Measurements from ENCODE around the gene NCKAP1. TPM values are rescaled to one million over a fixed set of nuclear protein-coding genes. Genes with fewer than 3 reads are reported as not detected.

Gene NCKAP1
- total RNA-seq, 1 experiment from 2014 or later = 173 TPM

GRCh38 chr2:183001948-183002347 lies 36.3 kb downstream of the NCKAP1 start (continued):
- TF ChIP-seq MLX (CRISPR knock-in tag; IDR thresholded peaks at IDR 0.05) = no peak
- TF ChIP-seq SOX15 (CRISPR knock-in tag; IDR thresholded peaks at IDR 0.05) = no peak
- TF ChIP-seq ZNF416 (CRISPR knock-in tag; IDR thresholded peaks at IDR 0.05) = no peak
- no peak for TF ChIP-seq ZNF425 (CRISPR knock-in tag; conservative IDR thresholded peaks at IDR 0.05)
- no peak for TF ChIP-seq ZNF138 (CRISPR knock-in tag; conservative IDR thresholded peaks at IDR 0.05)
- no peak for TF ChIP-seq TP53 (CRISPR knock-in tag; IDR thresholded peaks at IDR 0.05)

- H3K4me1 Mint-ChIP-seq = peaks cover 38% of the 10 kb centered on the region
- H3K27me3 Mint-ChIP-seq (ENCODE audit: low read depth) = no peaks in the 10 kb centered on the region
- no peak overlapping the region for H3K4me3 Mint-ChIP-seq
- H3K36me3 Mint-ChIP-seq = peaks cover 43% of the 10 kb centered on the region
- POLR2A ChIA-PET = no interaction called here
- no peak overlapping the region for H3K27ac Mint-ChIP-seq
- CTCF ChIA-PET = interaction anchor here (1.0 to 1.3 kb wide), 2 partner anchors 20 to 216 kb away, joined by 3 read pairs; no protein-coding TSS in a partner anchor
- no peak for DNase-seq (ENCODE audit: low spot score)
- ATAC-seq = no peak
- no peak for TF ChIP-seq ZNF671 (CRISPR knock-in tag; IDR thresholded peaks at IDR 0.05)
- 0 out of 2 replicates have a peak, but pooled peaks cover 3% of the 10 kb centered on the region for H3K9me3 Mint-ChIP-seq
Measured at GRCh38 chr2:183000846-183001245, 37.4 kb downstream of the NCKAP1 start.

DNA sequence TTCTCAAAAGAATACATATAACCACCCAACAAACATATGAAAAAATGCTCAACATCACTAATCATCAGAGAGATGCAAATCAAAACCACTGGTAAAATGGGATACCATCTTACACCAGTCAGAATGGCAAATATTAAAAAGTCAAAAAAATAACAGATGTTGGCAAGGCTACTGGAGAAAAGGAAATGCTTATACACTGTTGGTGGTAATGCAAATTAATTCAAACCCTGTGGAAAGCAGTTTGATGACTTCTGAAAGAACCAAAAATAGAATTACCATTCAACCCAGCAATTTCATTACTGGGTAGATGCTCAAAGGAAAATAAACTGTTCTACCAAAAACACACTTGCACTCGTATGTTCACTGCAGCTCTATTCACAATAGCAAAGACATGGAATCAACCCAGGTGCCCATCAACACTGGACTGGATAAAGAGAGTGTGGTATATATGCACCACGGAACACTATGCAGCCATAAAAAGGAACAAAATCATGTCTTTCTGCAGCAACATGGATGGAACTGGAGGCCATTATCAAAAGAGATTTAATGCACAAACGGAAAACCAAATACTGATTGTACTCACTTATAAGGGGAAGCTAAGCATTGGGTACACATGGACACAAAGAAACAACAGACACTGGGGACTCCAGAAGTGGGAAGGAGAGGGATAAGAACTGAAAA lies 38.8 kb downstream of the NCKAP1 start:
- DNase-seq (ENCODE audit: low spot score) = no peak
- H3K27ac Mint-ChIP-seq = no peak overlapping the region
- POLR2A ChIA-PET = no interaction called here
- peaks cover 28% of the 10 kb centered on the region for H3K4me1 Mint-ChIP-seq
- H3K27me3 Mint-ChIP-seq (ENCODE audit: low read depth) = no peaks in the 10 kb centered on the region
- ATAC-seq = no peak
- peaks cover 51% of the 10 kb centered on the region for H3K36me3 Mint-ChIP-seq
- CTCF ChIA-PET = no interaction called here
- no peak overlapping the region for H3K4me3 Mint-ChIP-seq
- H3K9me3 Mint-ChIP-seq = 0 out of 2 replicates have a peak, but pooled peaks cover 3% of the 10 kb centered on the region
- TF ChIP-seq HMGA2 (CRISPR knock-in tag; IDR thresholded peaks at IDR 0.05) = no peak
- TF ChIP-seq JAZF1 (CRISPR knock-in tag; IDR thresholded peaks at IDR 0.05) = no peak
- TF ChIP-seq, protein P1, sequence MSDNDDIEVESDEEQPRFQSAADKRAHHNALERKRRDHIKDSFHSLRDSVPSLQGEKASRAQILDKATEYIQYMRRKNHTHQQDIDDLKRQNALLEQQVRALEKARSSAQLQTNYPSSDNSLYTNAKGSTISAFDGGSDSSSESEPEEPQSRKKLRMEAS (CRISPR knock-in tag; IDR thresholded peaks at IDR 0.05) = no peak
- no peak for TF ChIP-seq ESRRA (CRISPR knock-in tag; IDR thresholded peaks at IDR 0.05; ENCODE audit: borderline replicate concordance)
- no peak for TF ChIP-seq NFATC4 (CRISPR knock-in tag; IDR thresholded peaks at IDR 0.05)
- no peak for TF ChIP-seq NFYB (CRISPR knock-in tag; conservative IDR thresholded peaks at IDR 0.05; ENCODE audit: low read depth)
- no peak for TF ChIP-seq CTCF (IDR thresholded peaks at IDR 0.05)
- TF ChIP-seq ZNF425 (CRISPR knock-in tag; conservative IDR thresholded peaks at IDR 0.05) = no peak
- TF ChIP-seq, protein P2, sequence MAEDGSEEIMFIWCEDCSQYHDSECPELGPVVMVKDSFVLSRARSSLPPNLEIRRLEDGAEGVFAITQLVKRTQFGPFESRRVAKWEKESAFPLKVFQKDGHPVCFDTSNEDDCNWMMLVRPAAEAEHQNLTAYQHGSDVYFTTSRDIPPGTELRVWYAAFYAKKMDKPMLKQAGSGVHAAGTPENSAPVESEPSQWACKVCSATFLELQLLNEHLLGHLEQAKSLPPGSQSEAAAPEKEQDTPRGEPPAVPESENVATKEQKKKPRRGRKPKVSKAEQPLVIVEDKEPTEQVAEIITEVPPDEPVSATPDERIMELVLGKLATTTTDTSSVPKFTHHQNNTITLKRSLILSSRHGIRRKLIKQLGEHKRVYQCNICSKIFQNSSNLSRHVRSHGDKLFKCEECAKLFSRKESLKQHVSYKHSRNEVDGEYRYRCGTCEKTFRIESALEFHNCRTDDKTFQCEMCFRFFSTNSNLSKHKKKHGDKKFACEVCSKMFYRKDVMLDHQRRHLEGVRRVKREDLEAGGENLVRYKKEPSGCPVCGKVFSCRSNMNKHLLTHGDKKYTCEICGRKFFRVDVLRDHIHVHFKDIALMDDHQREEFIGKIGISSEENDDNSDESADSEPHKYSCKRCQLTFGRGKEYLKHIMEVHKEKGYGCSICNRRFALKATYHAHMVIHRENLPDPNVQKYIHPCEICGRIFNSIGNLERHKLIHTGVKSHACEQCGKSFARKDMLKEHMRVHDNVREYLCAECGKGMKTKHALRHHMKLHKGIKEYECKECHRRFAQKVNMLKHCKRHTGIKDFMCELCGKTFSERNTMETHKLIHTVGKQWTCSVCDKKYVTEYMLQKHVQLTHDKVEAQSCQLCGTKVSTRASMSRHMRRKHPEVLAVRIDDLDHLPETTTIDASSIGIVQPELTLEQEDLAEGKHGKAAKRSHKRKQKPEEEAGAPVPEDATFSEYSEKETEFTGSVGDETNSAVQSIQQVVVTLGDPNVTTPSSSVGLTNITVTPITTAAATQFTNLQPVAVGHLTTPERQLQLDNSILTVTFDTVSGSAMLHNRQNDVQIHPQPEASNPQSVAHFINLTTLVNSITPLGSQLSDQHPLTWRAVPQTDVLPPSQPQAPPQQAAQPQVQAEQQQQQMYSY (CRISPR knock-in tag; IDR thresholded peaks at IDR 0.05) = no peak
- no peak for TF ChIP-seq ZSCAN18 (CRISPR knock-in tag; IDR thresholded peaks at IDR 0.05)
- no peak for TF ChIP-seq GRHL2 (CRISPR knock-in tag; IDR thresholded peaks at IDR 0.05; ENCODE audit: insufficient replicate concordance, severe bottlenecking)

Data from WTC11 (cell line).